Activated CD4-positive, alpha-beta T cell treated with anti-CD3 and anti-CD28 coated beads, Interleukin-2, amount 10 ng/mL, durations not matched to agents 7 days and 5 days (primary cell): Measurements from ENCODE around the gene PKLR. TPM values are rescaled to one million over a fixed set of nuclear protein-coding genes. Genes with fewer than 3 reads are reported as not detected.
A peak's percentile ranks its signal among the peaks of the same experiment; 100 is the strongest.

Source experiments
- CTCF ChIA-PET: fragments of 350-600 bp; sonication (Branson Sonifier 250); formaldehyde crosslinking; loops from one replicate; lab custom pipeline; 2021; ENCODE audit warnings: antibody characterized with exemption; lab: Charles Lee
- POLR2A ChIA-PET: fragments of 350-600 bp; sonication (Branson Sonifier 250); formaldehyde crosslinking; loops from one replicate; lab custom pipeline; 2021; ENCODE audit warnings: antibody characterized with exemption; lab: Charles Lee
- DNase-seq: peaks from one replicate; pipeline ENCODE4 v3.0.0-alpha.2; 2020
- H3K27ac Mint-ChIP-seq: one replicate; pipeline ENCODE4 v1.8.0; 2021; ENCODE audit warnings: mild to moderate bottlenecking, moderate library complexity, mixed read lengths
- H3K27me3 Mint-ChIP-seq: one replicate; pipeline ENCODE4 v1.8.0; 2021; ENCODE audit warnings: mixed read lengths
- H3K36me3 Mint-ChIP-seq: one replicate; pipeline ENCODE4 v1.8.0; 2021; ENCODE audit warnings: low read depth, mixed read lengths
- H3K4me1 Mint-ChIP-seq: one replicate; pipeline ENCODE4 v1.8.0; 2021; ENCODE audit warnings: mixed read lengths
- H3K4me3 Mint-ChIP-seq: one replicate; pipeline ENCODE4 v1.8.0; 2021; ENCODE audit warnings: mild to moderate bottlenecking, moderate library complexity, mixed read lengths
- H3K9me3 Mint-ChIP-seq: one replicate; pipeline ENCODE4 v1.8.0; 2021; ENCODE audit warnings: mixed read lengths
- total RNA-seq, 2 experiments: library from RNA; stranded (reverse); gene quantifications; one replicate each; pipeline ENCODE4 v1.2.3, GENCODE V29; 2021

Gene PKLR
- total RNA-seq, 2 experiments from 2014 or later, result not detected

DNA sequence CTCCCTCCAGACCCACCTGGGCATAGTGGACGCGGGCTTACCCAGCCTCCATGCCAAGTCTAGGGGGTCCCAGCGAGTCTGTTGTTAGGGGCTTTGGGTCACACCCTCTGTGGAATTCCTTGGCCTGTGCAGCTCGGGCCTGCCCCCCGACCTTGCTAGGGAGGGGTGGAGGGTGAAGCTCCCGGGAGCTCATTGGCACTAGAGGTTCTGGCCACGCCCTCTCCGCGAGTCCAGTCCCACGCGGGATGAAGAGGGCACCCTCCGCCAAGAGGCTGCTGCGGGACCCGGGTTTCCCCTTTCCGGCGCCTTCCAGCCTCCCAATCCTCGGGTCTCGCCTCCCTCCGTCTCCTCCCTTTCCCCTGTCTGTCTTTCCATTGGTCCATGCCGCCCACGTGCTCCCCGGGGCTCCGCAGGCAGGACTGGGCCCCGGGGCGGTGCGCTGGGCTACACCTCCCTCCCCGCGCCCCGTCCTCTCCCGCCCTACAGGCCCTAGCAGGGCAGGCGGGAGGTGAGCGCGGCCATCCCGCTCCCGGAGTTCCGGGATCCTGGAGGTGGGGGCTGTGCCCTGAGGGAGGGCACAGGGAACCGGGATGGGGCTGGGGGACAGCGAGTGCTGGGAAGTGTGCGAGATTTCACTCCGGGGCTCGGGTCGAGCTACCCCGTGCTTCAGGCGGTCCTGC lies 22.9 kb upstream of the PKLR start:
- ChIA-PET CTCF (interaction anchor here (0.6 to 5.4 kb wide), 28 partner anchors 10 to 652 kb away, joined by 3 to 60 read pairs (median 4); partner anchors contain the start of genes ENTREP3, FDPS, KRTCAP2 and SCAMP3), POLR2A (interaction anchor here (1.0 kb wide), 1 partner anchor 63 kb away, joined by 3 read pairs; no protein-coding TSS in a partner anchor)
- DNase-seq, result peak; percentile 91
- Mint-ChIP-seq H3K27ac (peak overlapping the region; percentile 85), H3K9me3 (no peaks in the 10 kb centered on the region), H3K4me3 (peak overlapping the region; percentile 86), H3K27me3 (no peaks in the 10 kb centered on the region), H3K4me1 (peaks cover 50% of the 10 kb centered on the region), H3K36me3 (peaks cover 4% of the 10 kb centered on the region)

DNA sequence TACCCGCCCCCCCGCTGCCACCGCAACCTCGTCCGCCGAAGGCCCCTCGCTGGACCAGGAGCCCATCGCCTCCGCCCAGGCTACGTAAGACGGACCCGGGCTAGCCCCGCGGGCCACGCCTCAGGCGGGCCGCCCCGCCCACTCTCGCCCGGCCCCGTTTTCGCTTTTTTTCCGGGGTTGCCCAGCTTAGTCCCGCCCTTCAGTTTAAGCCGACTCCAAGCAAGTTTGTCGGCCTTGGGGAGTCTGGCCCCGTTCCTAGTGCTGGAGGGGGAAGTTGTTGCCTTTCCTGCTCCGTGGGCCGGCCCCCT lies 22.4 kb upstream of the PKLR start:
- H3K36me3 Mint-ChIP-seq, result peaks cover 7% of the 10 kb centered on the region
- no peaks in the 10 kb centered on the region for H3K27me3 Mint-ChIP-seq
- peaks cover 55% of the 10 kb centered on the region for H3K4me1 Mint-ChIP-seq
- ChIA-PET POLR2A (interaction anchor here (0.6 to 1.0 kb wide), 2 partner anchors 62 to 153 kb away, joined by 3 to 4 read pairs; no protein-coding TSS in a partner anchor), CTCF (interaction anchor here (0.5 to 5.4 kb wide), 31 partner anchors 10 to 653 kb away, joined by 3 to 60 read pairs (median 4); partner anchors contain the start of genes ENTREP3, FDPS, KRTCAP2 and SCAMP3)
- no peaks in the 10 kb centered on the region for H3K9me3 Mint-ChIP-seq
- peak overlapping the region; percentile 86 for H3K4me3 Mint-ChIP-seq
- peak; percentile 84 for DNase-seq
- peak overlapping the region; percentile 85 for H3K27ac Mint-ChIP-seq

DNA sequence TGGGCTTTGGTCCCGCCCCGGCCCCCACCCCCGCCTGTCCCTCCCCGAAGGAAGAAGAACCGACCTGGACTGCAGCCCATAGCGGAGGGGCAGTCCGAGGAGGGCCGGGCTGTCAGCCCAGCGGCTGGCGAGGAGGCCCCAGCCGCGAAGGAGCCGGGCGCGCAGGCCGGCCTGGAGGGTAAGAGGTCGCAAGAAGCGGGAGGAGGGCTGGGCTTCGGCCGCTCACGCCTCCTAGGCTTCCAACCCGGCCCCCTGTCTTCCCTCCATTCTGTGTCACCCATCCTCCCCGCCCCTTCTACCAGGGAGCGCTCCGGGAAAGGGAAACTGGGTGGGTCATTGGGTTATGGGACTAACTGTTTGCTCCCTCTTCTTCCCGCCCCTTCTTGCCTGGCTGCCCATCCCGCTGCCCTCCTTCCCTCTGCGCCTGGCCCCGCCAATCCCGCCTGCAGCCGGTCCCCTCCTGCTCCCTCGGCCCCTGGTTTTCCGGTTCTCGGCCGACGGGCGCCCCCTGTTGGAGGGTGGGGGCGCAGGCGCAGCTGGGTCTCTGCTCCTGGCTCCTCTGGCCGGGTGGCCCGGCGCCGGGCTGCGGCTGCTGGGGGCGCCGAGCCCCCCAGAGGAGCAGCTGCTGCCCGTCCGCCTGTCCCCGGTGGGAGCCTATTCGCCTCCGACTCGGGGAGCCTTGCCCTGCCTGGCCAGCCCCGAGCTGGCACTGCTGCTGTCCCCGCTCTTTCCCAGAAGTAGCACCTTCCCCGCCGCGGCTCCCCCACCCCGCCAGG lies 21.9 kb upstream of the PKLR start:
- CTCF ChIA-PET, result interaction anchor here (0.5 to 5.4 kb wide), 34 partner anchors 9 to 1080 kb away, joined by 3 to 60 read pairs (median 4); partner anchors contain the start of genes ENTREP3, FDPS, HCN3 and KRTCAP2
- Mint-ChIP-seq H3K27me3 (no peaks in the 10 kb centered on the region), H3K9me3 (no peaks in the 10 kb centered on the region), H3K27ac (peak overlapping the region; percentile 85), H3K36me3 (peaks cover 10% of the 10 kb centered on the region), H3K4me3 (peak overlapping the region; percentile 86), H3K4me1 (peaks cover 57% of the 10 kb centered on the region)
- DNase-seq, result peak; percentile 88
- POLR2A ChIA-PET, result interaction anchor here (0.6 to 1.0 kb wide), 2 partner anchors 62 to 153 kb away, joined by 3 to 4 read pairs; no protein-coding TSS in a partner anchor

DNA sequence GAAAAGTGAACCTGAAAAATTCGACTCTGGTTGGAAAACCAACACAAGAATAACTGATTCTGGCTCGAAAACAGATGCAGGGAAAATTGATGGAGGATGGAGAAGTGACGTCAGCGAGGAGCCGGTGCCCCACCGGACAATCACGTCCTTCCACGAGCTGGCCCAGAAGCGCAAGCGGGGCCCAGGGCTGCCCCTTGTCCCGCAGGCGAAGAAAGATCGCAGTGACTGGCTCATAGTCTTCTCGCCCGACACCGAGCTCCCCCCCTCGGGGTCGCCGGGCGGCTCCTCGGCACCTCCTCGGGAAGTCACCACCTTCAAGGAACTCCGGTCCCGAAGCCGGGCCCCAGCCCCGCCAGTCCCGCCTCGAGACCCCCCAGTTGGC lies 21.3 kb upstream of the PKLR start:
- peaks cover 54% of the 10 kb centered on the region for H3K4me1 Mint-ChIP-seq
- DNase-seq, result no peak
- H3K4me3 Mint-ChIP-seq, result peak overlapping the region; percentile 65
- ChIA-PET POLR2A (no interaction called here), CTCF (interaction anchor here (0.6 to 5.4 kb wide), 9 partner anchors 9 to 1080 kb away, joined by 3 to 60 read pairs (median 4); partner anchors contain the start of genes FDPS, HCN3 and PKLR)
- H3K9me3 Mint-ChIP-seq, result no peaks in the 10 kb centered on the region
- no peaks in the 10 kb centered on the region for H3K27me3 Mint-ChIP-seq
- H3K36me3 Mint-ChIP-seq, result peaks cover 14% of the 10 kb centered on the region
- no peak overlapping the region for H3K27ac Mint-ChIP-seq

DNA sequence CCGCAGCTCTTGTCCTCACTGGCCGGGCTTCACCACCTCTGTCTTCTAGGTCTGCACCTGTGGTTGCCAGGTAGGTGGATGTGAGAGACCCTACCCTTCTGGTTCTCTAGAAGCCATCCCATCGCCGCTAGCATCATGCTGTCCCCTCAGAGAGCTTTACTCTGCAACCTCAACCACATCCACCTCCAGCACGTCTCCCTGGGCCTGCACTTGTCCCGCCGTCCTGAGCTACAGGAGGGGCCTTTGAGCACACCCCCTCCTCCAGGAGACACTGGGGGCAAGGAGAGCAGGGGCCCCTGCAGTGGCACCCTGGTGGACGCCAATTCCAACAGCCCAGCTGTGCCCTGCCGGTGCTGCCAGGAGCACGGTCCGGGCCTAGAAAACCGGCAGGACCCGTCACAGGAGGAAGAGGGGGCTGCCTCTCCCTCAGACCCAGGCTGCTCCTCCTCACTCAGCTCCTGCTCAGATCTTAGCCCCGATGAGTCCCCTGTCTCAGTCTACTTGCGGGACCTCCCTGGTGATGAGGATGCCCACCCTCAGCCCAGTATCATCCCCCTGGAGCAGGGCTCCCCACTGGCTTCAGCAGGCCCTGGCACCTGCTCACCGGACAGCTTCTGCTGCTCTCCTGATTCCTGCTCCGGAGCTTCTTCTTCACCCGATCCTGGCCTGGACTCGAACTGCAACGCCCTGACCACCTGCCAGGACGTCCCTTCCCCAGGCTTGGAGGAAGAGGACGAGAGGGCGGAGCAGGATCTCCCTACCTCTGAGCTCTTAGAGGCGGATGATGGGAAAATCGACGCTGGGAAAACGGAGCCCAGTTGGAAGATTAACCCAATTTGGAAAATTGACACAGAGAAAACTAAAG lies 20.6 kb upstream of the PKLR start:
- ChIA-PET CTCF (interaction anchor here (0.6 to 5.4 kb wide), 12 partner anchors 8 to 1079 kb away, joined by 3 to 60 read pairs (median 4); partner anchors contain the start of genes FDPS, HCN3 and PKLR), POLR2A (no interaction called here)
- peak overlapping the region; percentile 65 for H3K4me3 Mint-ChIP-seq
- no peak for DNase-seq
- H3K36me3 Mint-ChIP-seq, result peaks cover 14% of the 10 kb centered on the region
- peaks cover 52% of the 10 kb centered on the region for H3K4me1 Mint-ChIP-seq
- H3K9me3 Mint-ChIP-seq, result no peaks in the 10 kb centered on the region
- H3K27ac Mint-ChIP-seq, result no peak overlapping the region
- H3K27me3 Mint-ChIP-seq, result no peaks in the 10 kb centered on the region

DNA sequence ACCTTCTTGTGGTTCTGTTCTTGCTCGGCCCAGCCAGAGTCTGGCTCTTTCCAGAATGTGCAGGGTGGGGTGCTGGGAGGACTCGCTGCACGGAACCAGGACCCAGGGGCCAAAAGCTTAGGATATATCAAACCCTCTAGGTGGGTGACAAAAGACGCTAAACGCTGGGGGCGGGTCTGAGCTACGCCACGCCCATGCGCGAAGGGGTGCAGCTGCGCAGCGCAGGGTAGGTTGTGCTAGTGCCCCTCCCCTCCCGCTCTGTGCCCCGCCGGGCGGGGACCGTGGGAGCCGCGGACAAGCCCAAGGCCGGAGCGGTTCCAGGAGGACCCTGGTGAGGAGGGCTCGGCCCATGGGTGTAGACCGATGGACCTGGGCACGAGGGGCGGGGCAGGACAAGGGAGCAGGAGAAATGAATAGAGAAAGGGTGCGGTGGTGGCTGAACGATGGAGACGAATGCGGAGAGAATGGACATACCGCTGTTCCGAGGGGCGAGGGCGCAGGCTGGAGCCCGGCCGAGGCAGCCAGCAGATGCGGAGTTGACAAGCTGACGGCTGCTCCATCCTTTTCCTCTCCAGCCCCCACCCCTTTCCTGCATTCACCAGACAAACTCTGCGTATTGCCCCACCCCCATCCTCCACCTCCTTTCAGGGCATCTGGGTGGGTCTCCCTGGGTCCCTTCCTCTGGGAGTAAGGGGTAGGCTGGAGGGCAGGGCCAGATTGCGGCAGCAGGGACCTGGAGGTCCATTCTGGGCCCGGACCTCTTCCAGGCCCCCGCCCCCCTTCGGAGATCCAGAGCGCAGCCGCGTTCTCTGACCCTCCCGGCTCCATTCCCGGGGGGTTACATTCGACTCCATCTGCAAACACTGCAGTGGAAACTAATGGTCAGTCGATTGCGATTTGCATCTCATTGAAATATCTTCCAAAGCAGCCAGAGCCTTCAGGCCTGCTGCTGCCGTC lies 19.7 kb upstream of the PKLR start, which contains the start of gene RUSC1:
RUSC1 (plus strand) TSS at position 234 of the 957 bp plus-strand sequence. CDS start 880 bp downstream, outside the sequence.
- POLR2A ChIA-PET, result no interaction called here
- DNase-seq, result peak; percentile 86
- Mint-ChIP-seq H3K4me1 (peaks cover 48% of the 10 kb centered on the region), H3K27ac (peak within 1 kb of the TSS; percentile 62), H3K36me3 (peaks cover 14% of the 10 kb centered on the region), H3K27me3 (no peaks in the 10 kb centered on the region), H3K9me3 (no peaks in the 10 kb centered on the region), H3K4me3 (peak within 1 kb of the TSS; percentile 65)
- CTCF ChIA-PET, result interaction anchor here (0.6 to 5.4 kb wide), 8 partner anchors 14 to 294 kb away, joined by 3 to 60 read pairs (median 3); partner anchors contain the start of gene FDPS

DNA sequence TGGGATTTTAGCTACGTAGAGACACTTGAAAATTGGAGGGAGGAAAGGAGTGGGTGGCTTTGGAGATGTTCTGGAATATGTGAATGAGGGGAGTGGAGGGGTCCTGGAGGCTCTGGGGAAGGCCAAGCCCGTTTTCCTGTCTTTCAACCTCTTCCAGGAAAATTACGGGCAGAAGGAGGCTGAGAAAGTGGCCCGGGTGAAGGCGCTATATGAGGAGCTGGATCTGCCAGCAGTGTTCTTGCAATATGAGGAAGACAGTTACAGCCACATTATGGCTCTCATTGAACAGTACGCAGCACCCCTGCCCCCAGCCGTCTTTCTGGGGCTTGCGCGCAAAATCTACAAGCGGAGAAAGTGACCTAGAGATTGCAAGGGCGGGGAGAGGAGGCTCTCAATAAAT lies 19.0 kb upstream of the PKLR start:
- Mint-ChIP-seq H3K27ac (peak overlapping the region; percentile 62), H3K4me1 (peaks cover 43% of the 10 kb centered on the region), H3K27me3 (no peaks in the 10 kb centered on the region), H3K9me3 (no peaks in the 10 kb centered on the region), H3K36me3 (peaks cover 14% of the 10 kb centered on the region), H3K4me3 (peak overlapping the region; percentile 65)
- peak; percentile 19 for DNase-seq
- CTCF ChIA-PET, result interaction anchor here (0.6 to 5.4 kb wide), 5 partner anchors 13 to 295 kb away, joined by 3 to 60 read pairs (median 3); partner anchors contain the start of gene FDPS
- POLR2A ChIA-PET, result no interaction called here

DNA sequence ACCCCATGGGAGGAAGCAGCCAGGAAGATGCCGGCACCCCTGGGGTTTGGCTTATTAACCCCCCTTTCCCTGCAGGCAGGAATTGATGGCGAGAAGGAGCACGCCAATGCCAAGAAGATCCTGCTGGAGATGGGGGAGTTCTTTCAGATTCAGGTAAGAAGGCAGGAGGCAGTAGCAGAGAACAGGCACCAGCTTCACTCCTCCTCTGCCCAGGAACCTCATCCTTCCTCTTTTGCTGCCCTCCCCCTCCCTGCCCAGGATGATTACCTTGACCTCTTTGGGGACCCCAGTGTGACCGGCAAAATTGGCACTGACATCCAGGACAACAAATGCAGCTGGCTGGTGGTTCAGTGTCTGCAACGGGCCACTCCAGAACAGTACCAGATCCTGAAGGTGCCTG lies 18.3 kb upstream of the PKLR start:
- ChIA-PET POLR2A (interaction anchor here (0.5 kb wide), 1 partner anchor 235 kb away, joined by 4 read pairs; no protein-coding TSS in a partner anchor), CTCF (interaction anchor here (5.1 kb wide), 1 partner anchor 13 kb away, joined by 39 read pairs; the partner anchor contains the start of gene FDPS)
- Mint-ChIP-seq H3K27ac (no peak overlapping the region), H3K9me3 (no peaks in the 10 kb centered on the region), H3K27me3 (no peaks in the 10 kb centered on the region), H3K36me3 (peaks cover 18% of the 10 kb centered on the region), H3K4me3 (no peak overlapping the region), H3K4me1 (peaks cover 41% of the 10 kb centered on the region)
- no peak for DNase-seq

DNA sequence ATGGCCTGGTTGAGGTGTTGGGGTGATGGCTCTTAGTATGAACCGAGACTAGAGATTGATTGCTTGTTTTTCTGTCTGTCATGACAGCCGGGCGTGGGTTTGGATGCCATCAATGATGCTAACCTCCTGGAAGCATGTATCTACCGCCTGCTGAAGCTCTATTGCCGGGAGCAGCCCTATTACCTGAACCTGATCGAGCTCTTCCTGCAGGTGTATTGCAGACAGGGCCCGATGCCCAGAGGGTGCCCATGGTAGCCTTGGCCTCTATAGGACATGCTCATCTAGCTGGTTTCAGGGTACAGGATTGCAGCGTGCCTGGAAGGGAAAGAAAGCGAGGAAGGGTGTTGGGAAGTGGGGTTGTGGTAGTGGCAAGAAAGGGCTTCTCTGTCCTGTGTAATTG lies 16.8 kb upstream of the PKLR start:
- Mint-ChIP-seq H3K27ac (peak overlapping the region; percentile 76), H3K27me3 (no peaks in the 10 kb centered on the region), H3K9me3 (no peaks in the 10 kb centered on the region), H3K4me1 (peaks cover 47% of the 10 kb centered on the region), H3K4me3 (no peak overlapping the region), H3K36me3 (peaks cover 27% of the 10 kb centered on the region)
- CTCF ChIA-PET, result interaction anchor here (0.9 to 1.3 kb wide), 3 partner anchors 9 to 67 kb away, joined by 3 read pairs; no protein-coding TSS in a partner anchor
- POLR2A ChIA-PET, result interaction anchor here (0.5 kb wide), 1 partner anchor 268 kb away, joined by 3 read pairs; no protein-coding TSS in a partner anchor
- DNase-seq, result no peak

DNA sequence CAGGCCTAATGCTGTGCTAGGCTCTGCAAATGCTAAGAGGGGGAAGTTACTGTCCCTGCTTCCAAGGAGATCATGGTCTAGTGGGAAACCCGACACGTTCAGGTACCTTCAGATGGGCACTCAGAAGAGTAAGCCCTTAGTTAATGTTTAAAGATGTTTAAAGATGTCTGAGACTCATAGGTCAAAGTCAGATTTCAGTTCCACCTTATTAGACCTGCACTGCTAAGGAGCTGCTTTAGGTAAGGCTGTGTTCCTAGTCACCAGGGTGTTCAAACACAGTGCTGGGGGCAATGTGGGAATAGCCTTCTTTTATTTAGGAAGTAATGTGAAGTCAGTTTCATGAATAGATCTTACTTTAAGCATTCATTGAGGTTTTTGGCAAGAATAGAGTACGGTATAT lies 15.7 kb upstream of the PKLR start:
- H3K27me3 Mint-ChIP-seq, result no peaks in the 10 kb centered on the region
- no peak overlapping the region for H3K27ac Mint-ChIP-seq
- ChIA-PET POLR2A (no interaction called here), CTCF (interaction anchor here (1.0 kb wide), 1 partner anchor 66 kb away, joined by 3 read pairs; no protein-coding TSS in a partner anchor)
- H3K4me1 Mint-ChIP-seq, result peaks cover 48% of the 10 kb centered on the region
- DNase-seq, result no peak
- H3K4me3 Mint-ChIP-seq, result no peak overlapping the region
- peaks cover 36% of the 10 kb centered on the region for H3K36me3 Mint-ChIP-seq
- H3K9me3 Mint-ChIP-seq, result no peaks in the 10 kb centered on the region

DNA sequence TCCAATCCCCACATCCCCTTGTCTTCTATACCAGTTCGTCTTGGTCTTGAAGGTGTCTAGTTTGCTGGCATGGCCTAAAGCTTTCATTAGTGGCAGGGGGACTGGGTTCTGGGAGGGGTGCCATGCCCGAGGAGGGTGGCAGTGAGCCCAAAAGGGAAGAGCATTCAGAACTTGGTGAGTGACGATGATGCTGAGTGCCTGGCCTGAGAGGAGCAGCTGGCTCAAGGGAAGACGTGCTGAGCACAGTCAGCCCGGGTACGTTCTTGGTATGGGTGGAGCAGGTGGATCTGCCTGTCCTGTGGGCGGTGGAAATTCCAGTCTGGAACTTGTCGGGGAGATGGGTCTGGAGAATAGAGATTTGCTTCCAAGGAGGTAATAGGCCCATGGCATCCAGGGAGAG lies 12.0 kb upstream of the PKLR start:
- Mint-ChIP-seq H3K4me1 (peaks cover 38% of the 10 kb centered on the region), H3K36me3 (peaks cover 53% of the 10 kb centered on the region), H3K9me3 (no peaks in the 10 kb centered on the region), H3K4me3 (no peak overlapping the region), H3K27me3 (no peaks in the 10 kb centered on the region), H3K27ac (no peak overlapping the region)
- CTCF ChIA-PET, result interaction anchor here (1.5 to 3.9 kb wide), 2 partner anchors 10 to 136 kb away, joined by 3 to 21 read pairs; no protein-coding TSS in a partner anchor
- POLR2A ChIA-PET, result no interaction called here
- DNase-seq, result no peak
